Parathyroid adenoma (tissue), 2 donors: Measurements from ENCODE around the gene TSPAN10.

Experiments
- H2AFZ ChIP-seq: fragments of 300-600 bp; sonication (generic); one replicate; pipeline ENCODE4 v1.7.0; 2017; ENCODE audit warnings: antibody characterized with exemption, mild to moderate bottlenecking
- H3K27ac ChIP-seq: fragments of 300-600 bp; sonication (generic); one replicate; pipeline ENCODE4 v1.7.0; 2017
- H3K27me3 ChIP-seq: fragments of 300-600 bp; sonication (generic); one replicate; pipeline ENCODE4 v1.7.0; 2017; ENCODE audit warnings: low read length; ENCODE audit not compliant: control insufficient read depth, insufficient read depth
- H3K36me3 ChIP-seq: fragments of 300-600 bp; sonication (generic); one replicate; pipeline ENCODE4 v1.7.0; 2017; ENCODE audit warnings: low read length; ENCODE audit not compliant: control insufficient read depth, insufficient read depth
- H3K4me1 ChIP-seq: fragments of 300-600 bp; sonication (generic); one replicate; pipeline ENCODE4 v1.7.0; 2017; ENCODE audit warnings: control low read depth
- H3K4me2 ChIP-seq: fragments of 300-600 bp; sonication (generic); one replicate; pipeline ENCODE4 v1.7.0; 2017; ENCODE audit warnings: low read length
- H3K4me3 ChIP-seq: fragments of 300-600 bp; sonication (generic); one replicate; pipeline ENCODE4 v1.7.0; 2017; ENCODE audit warnings: low read depth, low read length
- H3K79me2 ChIP-seq: fragments of 300-600 bp; sonication (generic); one replicate; pipeline ENCODE4 v1.7.0; 2017; ENCODE audit warnings: control low read depth
- H3K9ac ChIP-seq: fragments of 300-600 bp; sonication (generic); one replicate; pipeline ENCODE4 v1.7.0; 2017; ENCODE audit warnings: mild to moderate bottlenecking
- H3K9me3 ChIP-seq: fragments of 300-600 bp; sonication (generic); one replicate; pipeline ENCODE4 v1.7.0; 2017; ENCODE audit warnings: low read length; ENCODE audit not compliant: control insufficient read depth
- CTCF ChIP-seq: fragments of 300-600 bp; sonication (generic); IDR thresholded peaks from one replicate; pipeline ENCODE4 v1.7.0; 2017; ENCODE audit warnings: antibody characterized with exemption, mild to moderate bottlenecking
- donor health status: primary hyperparathyroidism.

The TSPAN10 gene

GRCh38 chr17:81655378-81656117, 18.6 kb downstream of the TSPAN10 start:
- H3K9ac ChIP-seq = no peak overlapping the region
- no peaks in the 10 kb centered on the region for H3K36me3 ChIP-seq
- H3K27me3 ChIP-seq = no peaks in the 10 kb centered on the region
- no peaks in the 10 kb centered on the region for H3K9me3 ChIP-seq
- no peak overlapping the region for H2AFZ ChIP-seq
- H3K27ac ChIP-seq = no peak overlapping the region
- no peaks in the 10 kb centered on the region for H3K79me2 ChIP-seq
- no peak overlapping the region for H3K4me2 ChIP-seq
- no peaks in the 10 kb centered on the region for H3K4me1 ChIP-seq
- H3K4me3 ChIP-seq = no peak overlapping the region
- TF ChIP-seq CTCF = no peak

- Histone ChIP-seq H3K4me2 (no peak within 1 kb of the TSS), H3K79me2 (no peaks in the 10 kb centered on the region), H3K27ac (no peak within 1 kb of the TSS), H3K9me3 (no peaks in the 10 kb centered on the region), H3K4me1 (no peaks in the 10 kb centered on the region), H3K36me3 (no peaks in the 10 kb centered on the region), H3K9ac (no peak within 1 kb of the TSS), H3K27me3 (no peaks in the 10 kb centered on the region), H2AFZ (no peak within 1 kb of the TSS), H3K4me3 (no peak within 1 kb of the TSS)
- TF ChIP-seq CTCF = no peak
Observed at GRCh38 chr17:81656118-81656743, 19.2 kb downstream of the TSPAN10 start, which contains the start of gene PDE6G. TSS of gene PDE6G (minus strand) at chr17:81656542. CDS start at chr17:81653305, 3,237 bp downstream.

GRCh38 chr17:81656835-81657234, 19.8 kb downstream of the TSPAN10 start:
- no peaks in the 10 kb centered on the region for H3K27me3 ChIP-seq
- no peak overlapping the region for H3K27ac ChIP-seq
- no peaks in the 10 kb centered on the region for H3K9me3 ChIP-seq
- H3K4me2 ChIP-seq = no peak overlapping the region
- no peak overlapping the region for H3K9ac ChIP-seq
- H3K4me1 ChIP-seq = no peaks in the 10 kb centered on the region
- no peak for TF ChIP-seq CTCF
- no peak overlapping the region for H2AFZ ChIP-seq
- no peak overlapping the region for H3K4me3 ChIP-seq
- no peaks in the 10 kb centered on the region for H3K36me3 ChIP-seq
- H3K79me2 ChIP-seq = no peaks in the 10 kb centered on the region

GRCh38 chr17:81659038-81659437, 22.0 kb downstream of the TSPAN10 start:
- Histone ChIP-seq H3K27ac (no peak overlapping the region), H3K4me1 (no peaks in the 10 kb centered on the region), H3K9me3 (no peaks in the 10 kb centered on the region), H3K4me3 (no peak overlapping the region), H3K4me2 (no peak overlapping the region), H3K36me3 (no peaks in the 10 kb centered on the region), H3K27me3 (no peaks in the 10 kb centered on the region), H3K79me2 (no peaks in the 10 kb centered on the region), H2AFZ (no peak overlapping the region), H3K9ac (no peak overlapping the region)
- TF ChIP-seq CTCF = no peak
